PC-9 (cell line): ENCODE results near the gene TRIM38. TPM values are rescaled to one million over a fixed set of nuclear protein-coding genes. Genes with fewer than 3 reads are reported as not detected.

Experiments
- BruUV-seq: library from RNA; stranded (reverse); fragments of 400-500 nt; replicated peaks from 2 replicates; lab custom pipeline; 2021; lab: Mats Ljungman, UMichigan
- CTCF ChIA-PET: fragments of 300-600 bp; sonication (Branson Sonifier 250); formaldehyde crosslinking; loops from one replicate; lab custom pipeline; 2022; ENCODE audit warnings: antibody characterized with exemption; lab: Charles Lee
- POLR2A ChIA-PET: fragments of 300-600 bp; sonication (Branson Sonifier 250); formaldehyde crosslinking; loops from one replicate; lab custom pipeline; 2022; ENCODE audit warnings: antibody characterized with exemption; ENCODE audit not compliant: unreplicated experiment; lab: Charles Lee
- DNase-seq, 2 experiments: peaks; one replicate each; pipeline versions ENCODE4 v3.0.0 to v3.0.0-alpha.2; 2015 to 2022; ENCODE audit warnings: mixed read lengths in 1 of 2
- H2AFZ ChIP-seq: fragments of 200-600 bp; sonication (generic); 2 replicates; pipeline ENCODE4 v1.8.1; 2017; ENCODE audit warnings: antibody characterized with exemption
- H3F3A ChIP-seq: fragments of 200-600 bp; sonication (generic); 2 replicates; pipeline ENCODE4 v1.8.1; 2017; ENCODE audit warnings: antibody characterized with exemption, mild to moderate bottlenecking, low read depth; ENCODE audit not compliant: insufficient read depth
- H3K27ac ChIP-seq: fragments of 200-600 bp; sonication (generic); 2 replicates; pipeline ENCODE4 v1.6.1; 2016; ENCODE audit warnings: mixed run types
- H3K27me3 ChIP-seq: fragments of 200-600 bp; sonication (generic); 2 replicates; pipeline ENCODE4 v1.6.1; 2016; ENCODE audit warnings: low read depth, mixed run types; ENCODE audit not compliant: insufficient read depth
- H3K36me3 ChIP-seq: fragments of 200-600 bp; sonication (generic); 2 replicates; pipeline ENCODE4 v1.6.1; 2016; ENCODE audit warnings: low read depth, mixed run types
- H3K4me1 ChIP-seq: fragments of 200-600 bp; sonication (generic); replicated peaks from 2 replicates; pipeline ENCODE4 v1.6.1; 2016; ENCODE audit warnings: mixed run types; ENCODE audit not compliant: insufficient read depth
- H3K4me2 ChIP-seq: fragments of 200-600 bp; sonication (generic); 2 replicates; pipeline ENCODE4 v1.6.1; 2017; ENCODE audit warnings: mixed run types
- H3K4me3 ChIP-seq: fragments of 200-600 bp; sonication (generic); 2 replicates; pipeline ENCODE4 v1.6.1; 2016; ENCODE audit warnings: mixed run types
- H3K79me2 ChIP-seq: fragments of 200-600 bp; sonication (generic); 2 replicates; pipeline ENCODE4 v1.6.1; 2017; ENCODE audit warnings: low read depth, mixed run types
- H3K9me2 ChIP-seq: fragments of 200-600 bp; sonication (generic); 2 replicates; pipeline ENCODE4 v1.8.1; 2017; ENCODE audit warnings: mild to moderate bottlenecking; ENCODE audit not compliant: insufficient read depth
- H3K9me3 ChIP-seq: fragments of 200-600 bp; sonication (generic); 2 replicates; pipeline ENCODE4 v1.8.1; 2016; ENCODE audit warnings: low read depth; ENCODE audit not compliant: insufficient read depth
- H4K20me1 ChIP-seq: fragments of 200-600 bp; sonication (generic); 2 replicates; pipeline ENCODE4 v1.8.1; 2017; ENCODE audit not compliant: insufficient read depth
- CTCF ChIP-seq: fragments of 200-600 bp; sonication (generic); conservative IDR thresholded peaks from 2 replicates; pipeline ENCODE4 v1.6.1; 2017; ENCODE audit warnings: mixed run types, antibody characterized with exemption, mild to moderate bottlenecking, moderate library complexity
- EZH2 ChIP-seq: fragments of 200-600 bp; sonication (generic); IDR thresholded peaks from 2 replicates; pipeline ENCODE4 v1.8.0; 2017; ENCODE audit warnings: antibody characterized with exemption, low read depth
- intact Hi-C: fragments of 100-400 bp; cut with micrococcal nuclease; formaldehyde crosslinking; loops from one replicate; pipeline ENCODE4 v1.10.0; 2022; ENCODE audit not compliant: unreplicated experiment
- total RNA-seq: library from RNA; stranded (reverse); gene quantifications from 2 replicates; pipeline ENCODE4 v1.2.3, GENCODE V29; 2021

TRIM38 gene
- total RNA-seq, 1 experiment from 2014 or later = 31.3 TPM

GRCh38 chr6:25972902-25973301 lies 10.3 kb downstream of the TRIM38 start:
- no peaks in the 10 kb centered on the region for H3K9me3 ChIP-seq
- no peaks in the 10 kb centered on the region for H3K9me2 ChIP-seq
- BruUV-seq = no TSS peak
- peaks cover 27% of the 10 kb centered on the region for H3F3A ChIP-seq
- H3K4me3 ChIP-seq = no peak overlapping the region
- peaks cover 41% of the 10 kb centered on the region for H3K36me3 ChIP-seq
- TF ChIP-seq EZH2 = no peak
- no peak for TF ChIP-seq CTCF
- no peak overlapping the region for H3K4me2 ChIP-seq
- no peaks in the 10 kb centered on the region for H4K20me1 ChIP-seq
- H2AFZ ChIP-seq = no peak overlapping the region
- POLR2A ChIA-PET = no interaction called here
- intact Hi-C loops = no loop called here
- H3K27me3 ChIP-seq = no peaks in the 10 kb centered on the region
- no peak overlapping the region for H3K27ac ChIP-seq
- peaks cover 32% of the 10 kb centered on the region for H3K4me1 ChIP-seq
- 0 out of 2 replicates have a peak, but pooled peaks cover 5% of the 10 kb centered on the region for H3K79me2 ChIP-seq
- CTCF ChIA-PET = no interaction called here
- peak in 1 of 2 experiments; percentile 41 for DNase-seq

- BruUV-seq = no TSS peak
- Histone ChIP-seq H4K20me1 (no peaks in the 10 kb centered on the region), H3F3A (peaks cover 24% of the 10 kb centered on the region), H3K27me3 (no peaks in the 10 kb centered on the region), H3K9me2 (no peaks in the 10 kb centered on the region), H3K36me3 (peaks cover 38% of the 10 kb centered on the region), H3K4me1 (peaks cover 28% of the 10 kb centered on the region), H3K9me3 (no peaks in the 10 kb centered on the region), H3K79me2 (0 out of 2 replicates have a peak, but pooled peaks cover 5% of the 10 kb centered on the region), H3K4me3 (no peak overlapping the region), H2AFZ (no peak overlapping the region), H3K27ac (no peak overlapping the region), H3K4me2 (no peak overlapping the region)
- no peak for DNase-seq
- ChIA-PET POLR2A (interaction anchor here (0.8 kb wide), 1 partner anchor 274 kb away, joined by 7 read pairs; no protein-coding TSS in a partner anchor), CTCF (no interaction called here)
- intact Hi-C loops = no loop called here
- TF ChIP-seq CTCF (no peak), EZH2 (no peak)
Measured at GRCh38 chr6:25973923-25974555, 11.4 kb downstream of the TRIM38 start.

GRCh38 chr6:25975923-25976560 lies 13.4 kb downstream of the TRIM38 start:
- Histone ChIP-seq H2AFZ (no peak overlapping the region), H3K9me2 (no peaks in the 10 kb centered on the region), H3K4me2 (no peak overlapping the region), H3K9me3 (no peaks in the 10 kb centered on the region), H3K27ac (no peak overlapping the region), H3K4me1 (peaks cover 10% of the 10 kb centered on the region), H3K79me2 (0 out of 2 replicates have a peak, but pooled peaks cover 5% of the 10 kb centered on the region), H3K27me3 (no peaks in the 10 kb centered on the region), H3K4me3 (no peak overlapping the region), H3K36me3 (peaks cover 32% of the 10 kb centered on the region), H4K20me1 (no peaks in the 10 kb centered on the region), H3F3A (peaks cover 5% of the 10 kb centered on the region)
- BruUV-seq = no TSS peak
- POLR2A ChIA-PET = no interaction called here
- DNase-seq = no peak
- no peak for TF ChIP-seq EZH2
- TF ChIP-seq CTCF = no peak
- intact Hi-C loops = no loop called here
- CTCF ChIA-PET = no interaction called here
